ENCODE data around the gene ZDHHC22.

Gene ZDHHC22

GRCh38 chr14:77133720-77134338 lies 7.8 kb downstream of the ZDHHC22 start:
- no peaks in the 10 kb centered on the region; the same call in 1 of the 2 replicates for H4K20me1 ChIP-seq (ENCODE audit: control insufficient read depth, insufficient read depth, low read depth, low read length)
- H3F3A ChIP-seq (ENCODE audit: control insufficient read depth, insufficient read depth) = no peaks in the 10 kb centered on the region
- no peaks in the 10 kb centered on the region for H3K79me2 ChIP-seq (ENCODE audit: control insufficient read depth, low read length)
- TF ChIP-seq CTCF (IDR thresholded peaks at IDR 0.05; ENCODE audit: low read depth, low read length, poor library complexity, severe bottlenecking) (no peak), EZH2phosphoT487 (IDR thresholded peaks at IDR 0.05; ENCODE audit: borderline replicate concordance, low read length) (no peak)
- no peaks in the 10 kb centered on the region for H3K36me3 ChIP-seq (ENCODE audit: control insufficient read depth, low read length)
- no peaks in the 10 kb centered on the region for H3K9me2 ChIP-seq (replicated peaks; ENCODE audit: control insufficient read depth, low read length)
- H3K27me3 ChIP-seq (ENCODE audit: control insufficient read depth, low read length) = peaks cover 65% of the 10 kb centered on the region
- no peak overlapping the region for H3K4me3 ChIP-seq (ENCODE audit: low read length)
- no peaks in the 10 kb centered on the region for H3K9me3 ChIP-seq (ENCODE audit: control insufficient read depth, insufficient read depth, low read length)
- H3K4me1 ChIP-seq (ENCODE audit: control insufficient read depth, low read length) = no peaks in the 10 kb centered on the region
- no peak overlapping the region for H3K27ac ChIP-seq (ENCODE audit: low read depth, low read length)
- no peak overlapping the region for H3K4me2 ChIP-seq (ENCODE audit: low read length)

GRCh38 chr14:77131871-77132486 lies 9.6 kb downstream of the ZDHHC22 start:
- Histone ChIP-seq H3K27me3 (ENCODE audit: control insufficient read depth, low read length) (peaks cover 66% of the 10 kb centered on the region), H3K4me1 (ENCODE audit: control insufficient read depth, low read length) (no peaks in the 10 kb centered on the region; the same call in 1 of the 2 replicates)

GRCh38 chr14:77131206-77131605 lies 10.4 kb downstream of the ZDHHC22 start:
- Histone ChIP-seq H3K36me3 (ENCODE audit: control insufficient read depth, low read length) (no peaks in the 10 kb centered on the region), H3K27me3 (ENCODE audit: control insufficient read depth, low read length) (peaks cover 66% of the 10 kb centered on the region), H3K4me1 (ENCODE audit: control insufficient read depth, low read length) (no peaks in the 10 kb centered on the region; the same call in 1 of the 2 replicates), H4K20me1 (ENCODE audit: control insufficient read depth, insufficient read depth, low read depth, low read length) (no peaks in the 10 kb centered on the region; the same call in 1 of the 2 replicates), H3K79me2 (ENCODE audit: control insufficient read depth, low read length) (no peaks in the 10 kb centered on the region), H3K9me3 (ENCODE audit: control insufficient read depth, insufficient read depth, low read length) (no peaks in the 10 kb centered on the region), H3K27ac (ENCODE audit: low read depth, low read length) (no peak overlapping the region), H3F3A (ENCODE audit: control insufficient read depth, insufficient read depth) (no peaks in the 10 kb centered on the region), H3K4me2 (ENCODE audit: low read length) (no peak overlapping the region), H3K4me3 (ENCODE audit: low read length) (no peak overlapping the region), H3K9me2 (replicated peaks; ENCODE audit: control insufficient read depth, low read length) (no peaks in the 10 kb centered on the region)
- no peak for TF ChIP-seq CTCF (IDR thresholded peaks at IDR 0.05; ENCODE audit: low read depth, low read length, poor library complexity, severe bottlenecking)
- TF ChIP-seq EZH2phosphoT487 (IDR thresholded peaks at IDR 0.05; ENCODE audit: borderline replicate concordance, low read length) = no peak

More at GRCh38 chr14:77131871-77132486, 9.6 kb downstream of the ZDHHC22 start:
- no peak for TF ChIP-seq EZH2phosphoT487 (IDR thresholded peaks at IDR 0.05; ENCODE audit: borderline replicate concordance, low read length)
- TF ChIP-seq CTCF (IDR thresholded peaks at IDR 0.05; ENCODE audit: low read depth, low read length, poor library complexity, severe bottlenecking) = peak; percentile 36
- no peak overlapping the region for H3K4me3 ChIP-seq (ENCODE audit: low read length)
- H3K79me2 ChIP-seq (ENCODE audit: control insufficient read depth, low read length) = no peaks in the 10 kb centered on the region
- H3K9me3 ChIP-seq (ENCODE audit: control insufficient read depth, insufficient read depth, low read length) = no peaks in the 10 kb centered on the region
- H4K20me1 ChIP-seq (ENCODE audit: control insufficient read depth, insufficient read depth, low read depth, low read length) = no peaks in the 10 kb centered on the region; the same call in 1 of the 2 replicates
- H3K9me2 ChIP-seq (replicated peaks; ENCODE audit: control insufficient read depth, low read length) = no peaks in the 10 kb centered on the region
- H3K4me2 ChIP-seq (ENCODE audit: low read length) = no peak overlapping the region
- H3F3A ChIP-seq (ENCODE audit: control insufficient read depth, insufficient read depth) = no peaks in the 10 kb centered on the region
- H3K27ac ChIP-seq (ENCODE audit: low read depth, low read length) = no peak overlapping the region
- no peaks in the 10 kb centered on the region for H3K36me3 ChIP-seq (ENCODE audit: control insufficient read depth, low read length)

Measured in DOHH2 (cell line).